ENCODE measurements around the gene AREG. TPM values are rescaled to one million over a fixed set of nuclear protein-coding genes. Genes with fewer than 3 reads are reported as not detected.
A peak's percentile ranks its signal among the peaks of the same experiment; 100 is the strongest.

AREG gene
- total and polyA plus RNA-seq, 2 of the 13 experiments (the other 11 are each of a cell fraction or from before 2014, with no cell fraction given): 6.2 to 7.1 TPM

DNA sequence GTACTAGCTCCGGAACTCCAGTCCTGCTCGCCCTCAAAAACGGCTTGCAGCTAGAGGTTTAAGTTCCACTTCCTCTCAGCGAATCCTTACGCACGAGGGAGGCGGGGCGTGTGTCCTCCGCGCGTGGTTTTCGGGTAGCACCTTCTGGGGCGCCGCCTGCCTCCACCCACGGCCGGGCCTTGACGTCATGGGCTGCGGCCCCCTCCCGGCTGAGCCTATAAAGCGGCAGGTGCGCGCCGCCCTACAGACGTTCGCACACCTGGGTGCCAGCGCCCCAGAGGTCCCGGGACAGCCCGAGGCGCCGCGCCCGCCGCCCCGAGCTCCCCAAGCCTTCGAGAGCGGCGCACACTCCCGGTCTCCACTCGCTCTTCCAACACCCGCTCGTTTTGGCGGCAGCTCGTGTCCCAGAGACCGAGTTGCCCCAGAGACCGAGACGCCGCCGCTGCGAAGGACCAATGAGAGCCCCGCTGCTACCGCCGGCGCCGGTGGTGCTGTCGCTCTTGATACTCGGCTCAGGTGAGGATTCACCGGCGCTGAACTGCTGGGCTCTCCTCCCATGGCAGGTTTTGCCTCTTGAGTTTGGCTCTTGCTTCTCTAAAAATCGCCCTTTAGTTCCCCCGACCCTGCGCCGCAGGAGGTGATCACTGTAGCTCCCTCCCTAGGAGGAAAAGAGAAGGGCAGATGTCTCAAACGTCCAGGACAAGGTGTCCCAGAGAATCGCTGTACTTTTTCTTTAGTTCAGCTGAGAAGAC is at the start of gene AREG (continued):
- peak; percentile 39 for TF ChIP-seq NFYB (CRISPR knock-in tag; IDR thresholded peaks at IDR 0.05)
- TF ChIP-seq, protein P1, sequence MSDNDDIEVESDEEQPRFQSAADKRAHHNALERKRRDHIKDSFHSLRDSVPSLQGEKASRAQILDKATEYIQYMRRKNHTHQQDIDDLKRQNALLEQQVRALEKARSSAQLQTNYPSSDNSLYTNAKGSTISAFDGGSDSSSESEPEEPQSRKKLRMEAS (IDR thresholded peaks at IDR 0.05): peak; percentile 58
- TF ChIP-seq, protein P2, sequence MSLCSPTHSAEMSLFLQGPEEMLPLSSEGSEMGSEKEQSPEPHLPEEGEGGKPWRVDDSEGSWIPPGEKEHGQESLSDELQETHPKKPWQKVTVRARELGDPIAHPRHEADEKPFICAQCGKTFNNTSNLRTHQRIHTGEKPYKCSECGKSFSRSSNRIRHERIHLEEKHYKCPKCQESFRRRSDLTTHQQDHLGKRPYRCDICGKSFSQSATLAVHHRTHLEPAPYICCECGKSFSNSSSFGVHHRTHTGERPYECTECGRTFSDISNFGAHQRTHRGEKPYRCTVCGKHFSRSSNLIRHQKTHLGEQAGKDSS (CRISPR knock-in tag; IDR thresholded peaks at IDR 0.05; ENCODE audit: borderline replicate concordance, low read depth): no peak
- TF ChIP-seq, protein P3, sequence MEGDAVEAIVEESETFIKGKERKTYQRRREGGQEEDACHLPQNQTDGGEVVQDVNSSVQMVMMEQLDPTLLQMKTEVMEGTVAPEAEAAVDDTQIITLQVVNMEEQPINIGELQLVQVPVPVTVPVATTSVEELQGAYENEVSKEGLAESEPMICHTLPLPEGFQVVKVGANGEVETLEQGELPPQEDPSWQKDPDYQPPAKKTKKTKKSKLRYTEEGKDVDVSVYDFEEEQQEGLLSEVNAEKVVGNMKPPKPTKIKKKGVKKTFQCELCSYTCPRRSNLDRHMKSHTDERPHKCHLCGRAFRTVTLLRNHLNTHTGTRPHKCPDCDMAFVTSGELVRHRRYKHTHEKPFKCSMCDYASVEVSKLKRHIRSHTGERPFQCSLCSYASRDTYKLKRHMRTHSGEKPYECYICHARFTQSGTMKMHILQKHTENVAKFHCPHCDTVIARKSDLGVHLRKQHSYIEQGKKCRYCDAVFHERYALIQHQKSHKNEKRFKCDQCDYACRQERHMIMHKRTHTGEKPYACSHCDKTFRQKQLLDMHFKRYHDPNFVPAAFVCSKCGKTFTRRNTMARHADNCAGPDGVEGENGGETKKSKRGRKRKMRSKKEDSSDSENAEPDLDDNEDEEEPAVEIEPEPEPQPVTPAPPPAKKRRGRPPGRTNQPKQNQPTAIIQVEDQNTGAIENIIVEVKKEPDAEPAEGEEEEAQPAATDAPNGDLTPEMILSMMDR (CRISPR knock-in tag; IDR thresholded peaks at IDR 0.05): peak; percentile 33

DNA sequence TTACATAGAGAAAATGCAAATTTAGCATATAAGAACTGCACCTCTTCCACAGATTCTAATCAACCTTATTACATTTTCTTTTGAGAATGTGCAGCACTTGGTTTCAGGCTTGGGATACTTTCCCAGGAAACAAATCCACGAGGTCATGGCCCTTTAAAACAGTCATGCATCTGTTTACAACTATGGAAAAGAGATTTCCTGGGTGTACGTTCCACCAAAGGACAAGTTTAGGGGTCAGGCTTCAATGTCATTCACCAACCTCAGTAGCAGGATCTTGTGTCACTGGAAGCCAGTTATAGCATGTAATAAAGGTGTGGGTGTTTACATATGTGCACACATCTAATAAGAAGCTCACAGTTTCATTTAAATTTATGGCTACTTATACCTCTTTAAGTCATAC is 49.3 kb upstream of the AREG start:
- 0% methylated on average over 2 of the region's 2 CpGs for WGBS (ENCODE audit: low lambda C conversion rate)
- Histone ChIP-seq H3K36me3 (replicated peaks in 1 of 2; ENCODE audit: control insufficient read depth in 1 of 2, insufficient read depth in 2 of 2, low read length in 2 of 2) (no peaks in the 10 kb centered on the region), H3K9me3 (ENCODE audit: low read length) (no peaks in the 10 kb centered on the region), H3K4me3 (replicated peaks in 1 of 3; ENCODE audit: insufficient read depth in 1 of 3, low read depth in 2 of 3, low read length in 3 of 3) (no peak overlapping the region), H3K4me1 (ENCODE audit: insufficient read depth, low read length) (no peaks in the 10 kb centered on the region), H3K4me2 (ENCODE audit: low read depth, low read length) (no peak overlapping the region), H3K27ac (ENCODE audit: extremely low read length, insufficient read depth, low read length) (no peak overlapping the region), H3K9ac (ENCODE audit: insufficient read depth, low read depth, low read length) (no peak overlapping the region), H3K27me3 (ENCODE audit: control insufficient read depth in 1 of 2, insufficient read depth in 2 of 2, low read length in 2 of 2) (no peaks in the 10 kb centered on the region), H2AFZ (ENCODE audit: low read length) (no peak overlapping the region), H3K79me2 (ENCODE audit: insufficient read depth, low read length) (no peaks in the 10 kb centered on the region), H4K20me1 (ENCODE audit: insufficient read depth, low read length) (no peaks in the 10 kb centered on the region)
- in situ Hi-C loops (cut with HindIII; ENCODE audit: extremely low pct_ligation_motif_present, low pct_unique_long_range_greater_than_20kb) (no loop called here), intact Hi-C loops (cut with micrococcal nuclease; ENCODE audit: unreplicated experiment) (no loop called here)
- DNase-seq (ENCODE audit: low spot score) (no peak), ATAC-seq (no peak), FAIRE-seq (no peak)
- CTCF ChIA-PET (ENCODE audit: low intra/inter-chr PET ratio, low total read pairs): no interaction called here
- TF ChIP-seq ZSCAN29 (CRISPR knock-in tag; conservative IDR thresholded peaks at IDR 0.05): no peak
- no peak for TF ChIP-seq RFXANK (CRISPR knock-in tag; IDR thresholded peaks at IDR 0.05)
- TF ChIP-seq, protein P4, sequence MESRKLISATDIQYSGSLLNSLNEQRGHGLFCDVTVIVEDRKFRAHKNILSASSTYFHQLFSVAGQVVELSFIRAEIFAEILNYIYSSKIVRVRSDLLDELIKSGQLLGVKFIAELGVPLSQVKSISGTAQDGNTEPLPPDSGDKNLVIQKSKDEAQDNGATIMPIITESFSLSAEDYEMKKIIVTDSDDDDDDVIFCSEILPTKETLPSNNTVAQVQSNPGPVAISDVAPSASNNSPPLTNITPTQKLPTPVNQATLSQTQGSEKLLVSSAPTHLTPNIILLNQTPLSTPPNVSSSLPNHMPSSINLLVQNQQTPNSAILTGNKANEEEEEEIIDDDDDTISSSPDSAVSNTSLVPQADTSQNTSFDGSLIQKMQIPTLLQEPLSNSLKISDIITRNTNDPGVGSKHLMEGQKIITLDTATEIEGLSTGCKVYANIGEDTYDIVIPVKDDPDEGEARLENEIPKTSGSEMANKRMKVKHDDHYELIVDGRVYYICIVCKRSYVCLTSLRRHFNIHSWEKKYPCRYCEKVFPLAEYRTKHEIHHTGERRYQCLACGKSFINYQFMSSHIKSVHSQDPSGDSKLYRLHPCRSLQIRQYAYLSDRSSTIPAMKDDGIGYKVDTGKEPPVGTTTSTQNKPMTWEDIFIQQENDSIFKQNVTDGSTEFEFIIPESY (CRISPR knock-in tag; IDR thresholded peaks at IDR 0.05): no peak
- TF ChIP-seq, protein P5, sequence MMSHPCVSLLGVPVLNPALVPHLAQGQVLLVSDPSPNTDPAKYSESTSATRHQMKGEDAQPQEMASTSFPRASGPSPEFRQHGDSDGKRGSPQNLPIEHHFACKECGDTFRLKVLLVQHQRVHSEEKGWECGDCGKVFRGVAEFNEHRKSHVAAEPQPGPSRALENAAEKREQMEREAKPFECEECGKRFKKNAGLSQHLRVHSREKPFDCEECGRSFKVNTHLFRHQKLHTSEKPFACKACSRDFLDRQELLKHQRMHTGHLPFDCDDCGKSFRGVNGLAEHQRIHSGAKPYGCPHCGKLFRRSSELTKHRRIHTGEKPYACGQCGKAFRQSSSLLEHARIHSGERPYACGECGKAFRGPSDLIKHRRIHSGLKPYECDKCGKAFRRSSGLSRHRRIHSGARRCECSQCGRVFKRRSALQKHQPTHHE (CRISPR knock-in tag; IDR thresholded peaks at IDR 0.05; ENCODE audit: borderline replicate concordance): no peak
- no peak for TF ChIP-seq ZNF670 (CRISPR knock-in tag; IDR thresholded peaks at IDR 0.05; ENCODE audit: borderline replicate concordance)
- TF ChIP-seq, protein P6, sequence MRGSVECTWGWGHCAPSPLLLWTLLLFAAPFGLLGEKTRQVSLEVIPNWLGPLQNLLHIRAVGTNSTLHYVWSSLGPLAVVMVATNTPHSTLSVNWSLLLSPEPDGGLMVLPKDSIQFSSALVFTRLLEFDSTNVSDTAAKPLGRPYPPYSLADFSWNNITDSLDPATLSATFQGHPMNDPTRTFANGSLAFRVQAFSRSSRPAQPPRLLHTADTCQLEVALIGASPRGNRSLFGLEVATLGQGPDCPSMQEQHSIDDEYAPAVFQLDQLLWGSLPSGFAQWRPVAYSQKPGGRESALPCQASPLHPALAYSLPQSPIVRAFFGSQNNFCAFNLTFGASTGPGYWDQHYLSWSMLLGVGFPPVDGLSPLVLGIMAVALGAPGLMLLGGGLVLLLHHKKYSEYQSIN (CRISPR knock-in tag; IDR thresholded peaks at IDR 0.05; ENCODE audit: borderline replicate concordance): no peak
- TF ChIP-seq ZFP62 (CRISPR knock-in tag; IDR thresholded peaks at IDR 0.05): no peak
- TF ChIP-seq, protein P7, sequence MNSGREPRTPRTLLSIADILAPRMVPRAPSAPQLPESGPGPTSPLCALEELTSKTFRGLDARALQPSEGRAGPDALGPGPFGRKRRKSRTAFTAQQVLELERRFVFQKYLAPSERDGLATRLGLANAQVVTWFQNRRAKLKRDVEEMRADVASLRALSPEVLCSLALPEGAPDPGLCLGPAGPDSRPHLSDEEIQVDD (CRISPR knock-in tag; IDR thresholded peaks at IDR 0.05; ENCODE audit: borderline replicate concordance): no peak
- no peak for TF ChIP-seq SRSF9 (IDR thresholded peaks at IDR 0.05; ENCODE audit: borderline replicate concordance, insufficient read depth, low read depth, low read length, poor library complexity, severe bottlenecking)
- TF ChIP-seq ZNF660 (CRISPR knock-in tag; IDR thresholded peaks at IDR 0.05; ENCODE audit: borderline replicate concordance, low read depth): no peak
- BruUV-seq (replicated peaks): no TSS peak
- POLR2A ChIA-PET: no interaction called here

Measured in HepG2 (cell line).